H9 (cell line): ENCODE data around the gene P4HTM. TPM values are rescaled to one million over a fixed set of nuclear protein-coding genes. Genes with fewer than 3 reads are reported as not detected.

Experiments used
- DNase-seq: peaks from one replicate; pipeline ENCODE4 v3.0.0-alpha.2; 2017
- H2AFZ ChIP-seq: one replicate; pipeline ENCODE4 v1.6.1; 2013; ENCODE audit warnings: mild to moderate bottlenecking, low read length, control low read depth, moderate library complexity
- H2AK5ac ChIP-seq: 2 replicates; pipeline ENCODE4 v1.6.1; 2013; ENCODE audit warnings: low read length, control low read depth, mixed read lengths; ENCODE audit not compliant: insufficient read length
- H2BK120ac ChIP-seq: one replicate; pipeline ENCODE4 v1.6.1; 2013; ENCODE audit warnings: low read depth, mild to moderate bottlenecking, low read length, control low read depth, inconsistent platforms; ENCODE audit not compliant: poor library complexity, severe bottlenecking
- H2BK12ac ChIP-seq: 2 replicates; pipeline ENCODE4 v1.6.1; 2013; ENCODE audit warnings: low read length, control low read depth, mixed read lengths, low read depth; ENCODE audit not compliant: insufficient read length
- H2BK15ac ChIP-seq: 2 replicates; pipeline ENCODE4 v1.6.1; 2013; ENCODE audit warnings: low read depth, low read length, control low read depth
- H2BK20ac ChIP-seq: one replicate; pipeline ENCODE4 v1.6.1; 2013; ENCODE audit warnings: low read depth, mild to moderate bottlenecking, low read length, control low read depth, inconsistent platforms; ENCODE audit not compliant: poor library complexity, severe bottlenecking
- H2BK5ac ChIP-seq: 2 replicates; pipeline ENCODE4 v1.6.1; 2013; ENCODE audit warnings: low read length, control low read depth, mixed read lengths; ENCODE audit not compliant: insufficient read length
- H3K14ac ChIP-seq: 2 replicates; pipeline ENCODE4 v1.6.1; 2013; ENCODE audit warnings: low read length, control low read depth; ENCODE audit not compliant: insufficient read depth
- H3K18ac ChIP-seq: 2 replicates; pipeline ENCODE4 v1.6.1; 2013; ENCODE audit warnings: low read depth, mild to moderate bottlenecking, mixed read lengths, low read length, control low read depth; ENCODE audit not compliant: insufficient read length
- H3K23ac ChIP-seq: 2 replicates; pipeline ENCODE4 v1.6.1; 2013; ENCODE audit warnings: low read length, control low read depth, mixed read lengths, low read depth; ENCODE audit not compliant: insufficient read length
- H3K23me2 ChIP-seq: 2 replicates; pipeline ENCODE4 v1.6.1; 2013; ENCODE audit warnings: low read depth, mild to moderate bottlenecking, mixed read lengths, low read length, control low read depth; ENCODE audit not compliant: insufficient read length, poor library complexity, severe bottlenecking
- H3K27ac ChIP-seq: 2 replicates; pipeline ENCODE4 v1.5.1; 2013; ENCODE audit warnings: low read length, control low read depth, mixed read lengths, low read depth; ENCODE audit not compliant: insufficient read length
- H3K27me3 ChIP-seq: 2 replicates; pipeline ENCODE4 v1.6.1; 2013; ENCODE audit warnings: low read length, control low read depth, inconsistent platforms; ENCODE audit not compliant: insufficient read depth
- H3K4ac ChIP-seq: 2 replicates; pipeline ENCODE4 v1.6.1; 2013; ENCODE audit warnings: low read depth, mild to moderate bottlenecking, control low read depth, inconsistent platforms, low read length, moderate library complexity
- H3K4me1 ChIP-seq: 2 replicates; pipeline ENCODE4 v1.6.1; 2013; ENCODE audit warnings: low read length, control low read depth, inconsistent platforms; ENCODE audit not compliant: insufficient read depth
- H3K4me2 ChIP-seq: 2 replicates; pipeline ENCODE4 v1.6.1; 2013; ENCODE audit warnings: low read length, control low read depth, mixed read lengths; ENCODE audit not compliant: insufficient read length, insufficient read depth
- H3K56ac ChIP-seq: 2 replicates; pipeline ENCODE4 v1.6.1; 2013; ENCODE audit warnings: low read depth, mild to moderate bottlenecking, mixed read lengths, low read length, control low read depth; ENCODE audit not compliant: insufficient read length
- H3K79me1 ChIP-seq: 2 replicates; pipeline ENCODE4 v1.6.1; 2013; ENCODE audit warnings: low read depth, mild to moderate bottlenecking, moderate library complexity, low read length, control low read depth, inconsistent platforms; ENCODE audit not compliant: insufficient read depth, poor library complexity, severe bottlenecking
- H3K79me2 ChIP-seq: 2 replicates; pipeline ENCODE4 v1.6.1; 2013; ENCODE audit warnings: low read length, control low read depth, inconsistent platforms; ENCODE audit not compliant: insufficient read depth
- H3K9ac ChIP-seq: 2 replicates; pipeline ENCODE4 v1.6.1; 2013; ENCODE audit warnings: low read length, control low read depth, mixed read lengths; ENCODE audit not compliant: insufficient read length; ENCODE audit errors: extremely low read depth
- H3K9me3 ChIP-seq: one replicate; pipeline ENCODE4 v1.6.1; 2013; ENCODE audit warnings: low read depth, low read length, inconsistent platforms; ENCODE audit not compliant: control insufficient read depth
- H3T11ph ChIP-seq: one replicate; pipeline ENCODE4 v1.6.1; 2013; ENCODE audit warnings: mild to moderate bottlenecking, low read length, control low read depth, inconsistent platforms
- H4K20me1 ChIP-seq: one replicate; pipeline ENCODE4 v1.6.1; 2013; ENCODE audit not compliant: control insufficient read depth, insufficient read length, insufficient read depth
- H4K5ac ChIP-seq: 2 replicates; pipeline ENCODE4 v1.6.1; 2013; ENCODE audit warnings: low read depth, mild to moderate bottlenecking, mixed read lengths, low read length, control low read depth; ENCODE audit not compliant: insufficient read length
- H4K8ac ChIP-seq: replicated peaks from 2 replicates; pipeline ENCODE4 v1.6.1; 2013; ENCODE audit warnings: low read length, control low read depth, mixed read lengths, low read depth; ENCODE audit not compliant: insufficient read length
- H4K91ac ChIP-seq: 2 replicates; pipeline ENCODE4 v1.6.1; 2013; ENCODE audit warnings: low read depth, mild to moderate bottlenecking, moderate library complexity, mixed read lengths, low read length, control low read depth; ENCODE audit not compliant: insufficient read length
- H3K27ac Mint-ChIP-seq, 3 experiments: 2 replicates in 2 of 3; 3 replicates in 1 of 3; pipeline ENCODE4 v1.8.0; 2020 to 2021; ENCODE audit warnings: mixed read lengths in 3 of 3, mild to moderate bottlenecking in 1 of 3, moderate library complexity in 1 of 3
- H3K27me3 Mint-ChIP-seq: 2 replicates; pipeline ENCODE4 v1.8.0; 2021; ENCODE audit warnings: low read depth, mild to moderate bottlenecking, moderate library complexity, mixed read lengths
- H3K36me3 Mint-ChIP-seq, 3 experiments: 2 replicates in 2 of 3; 3 replicates in 1 of 3; pipeline ENCODE4 v1.8.0; 2020 to 2021; ENCODE audit warnings: low read depth in 3 of 3, mixed read lengths in 3 of 3; ENCODE audit not compliant: insufficient read depth in 1 of 3
- H3K4me1 Mint-ChIP-seq, 2 experiments: 2 replicates each; pipeline ENCODE4 v1.8.0; 2020; ENCODE audit warnings: mixed read lengths in 2 of 2
- H3K4me3 Mint-ChIP-seq, 2 experiments: 2 replicates in 1 of 2; 3 replicates in 1 of 2; pipeline ENCODE4 v1.8.0; 2020 to 2021; ENCODE audit warnings: mild to moderate bottlenecking in 2 of 2, mixed read lengths in 2 of 2, moderate library complexity in 1 of 2
- H3K9me3 Mint-ChIP-seq, 2 experiments: 2 replicates in 1 of 2; 3 replicates in 1 of 2; pipeline ENCODE4 v1.8.0; 2020; ENCODE audit warnings: mild to moderate bottlenecking in 2 of 2, mixed read lengths in 2 of 2, moderate library complexity in 1 of 2
- WGBS: extraction: QIAGEN DNeasy Blood & Tissue Kit; methylation state at CpG from one replicate; pipeline ENCODE4 v1.1.7; 2013; ENCODE audit warnings: missing lambda C conversion rate, low lambda C conversion rate, mixed read lengths; ENCODE audit not compliant: insufficient read length; ENCODE audit errors: extremely low coverage; 5-methylcytosine and 5-hydroxymethylcytosine counted together
- total RNA-seq: library from RNA; stranded (reverse); gene quantifications from 2 replicates; pipeline ENCODE4 v1.2.1, GENCODE V29; 2021
- TF ChIP-seq, protein P1 (sequence below): fragments of 200-600 bp; sonication (generic); conservative IDR thresholded peaks from 3 replicates; pipeline ENCODE4 v1.8.0; 2021; ENCODE audit warnings: antibody characterized with exemption, mild to moderate bottlenecking

Gene P4HTM
- total RNA-seq, 1 experiment from 2014 or later, result 36.0 TPM

DNA sequence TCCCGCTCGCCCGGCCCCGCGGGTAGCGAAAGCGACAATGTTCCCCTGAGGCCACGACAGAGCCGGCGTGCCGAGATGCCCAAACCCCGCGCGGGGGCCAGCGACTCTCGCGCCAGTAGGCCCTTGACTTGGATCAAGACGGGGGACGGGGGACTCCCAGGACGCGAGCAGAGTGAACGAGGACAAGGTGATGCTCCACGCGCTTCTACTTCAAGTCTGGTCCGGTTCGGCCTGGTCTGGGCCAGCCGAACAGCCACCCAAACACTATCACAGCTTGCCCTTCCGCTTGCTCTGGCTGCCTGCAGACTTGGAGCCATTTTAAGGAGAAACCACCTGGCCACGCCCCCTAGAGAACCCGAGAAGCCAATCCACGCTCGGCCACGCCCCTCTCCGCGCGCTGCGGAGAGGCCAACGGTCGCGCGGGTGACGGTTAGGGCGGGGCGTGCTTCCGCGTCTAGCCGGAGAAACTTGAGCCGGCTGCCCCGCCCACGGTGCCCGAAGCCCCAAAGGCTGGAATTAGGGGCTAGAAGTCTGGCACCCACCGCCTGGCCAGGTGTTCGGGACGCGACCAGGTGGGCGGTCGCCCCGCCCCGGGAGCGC lies 31.3 kb downstream of the P4HTM start:
- Histone ChIP-seq H2BK15ac (no peak overlapping the region; the same call in 1 of the 2 replicates), H2BK12ac (no peak overlapping the region), H3K56ac (no peak overlapping the region), H3K23ac (no peak overlapping the region), H2BK120ac (no peak overlapping the region), H3K27me3 (no peaks in the 10 kb centered on the region), H2AFZ (no peak overlapping the region), H3K4me2 (peak overlapping the region; percentile 88), H3K4ac (peak overlapping the region; percentile 55), H3T11ph (no peak overlapping the region), H2BK20ac (no peak overlapping the region), H4K20me1 (peaks cover 2% of the 10 kb centered on the region), H3K18ac (peak overlapping the region; percentile 92), H4K91ac (peak overlapping the region; percentile 34), H3K14ac (peak overlapping the region; percentile 88), H2BK5ac (no peak overlapping the region), H3K9ac (peak overlapping the region; percentile 85), H3K4me1 (no peaks in the 10 kb centered on the region), H3K79me2 (no peaks in the 10 kb centered on the region), H3K9me3 (no peaks in the 10 kb centered on the region), H4K5ac (peak overlapping the region; percentile 53), H4K8ac (no peak overlapping the region), H3K27ac (no peak overlapping the region), H2AK5ac (no peak overlapping the region), H3K23me2 (peaks cover 22% of the 10 kb centered on the region), H3K79me1 (no peaks in the 10 kb centered on the region)
- Mint-ChIP-seq H3K36me3 (peaks cover 30 to 47% (median 41%) of the 10 kb centered on the region in 3 experiments), H3K4me3 (peak overlapping the region; percentile 91 to 95), H3K9me3 (no peaks in the 10 kb centered on the region), H3K27me3 (no peaks in the 10 kb centered on the region; the same call in 1 of the 2 replicates), H3K4me1 (peaks cover 23 to 24% of the 10 kb centered on the region in 2 experiments), H3K27ac (peak overlapping the region; percentile 93 to 98 (median 98))
- peak; percentile 98 for DNase-seq
- WGBS, result no CpG with 5 or more reads among the region's 60 CpGs
- TF ChIP-seq, protein P1, sequence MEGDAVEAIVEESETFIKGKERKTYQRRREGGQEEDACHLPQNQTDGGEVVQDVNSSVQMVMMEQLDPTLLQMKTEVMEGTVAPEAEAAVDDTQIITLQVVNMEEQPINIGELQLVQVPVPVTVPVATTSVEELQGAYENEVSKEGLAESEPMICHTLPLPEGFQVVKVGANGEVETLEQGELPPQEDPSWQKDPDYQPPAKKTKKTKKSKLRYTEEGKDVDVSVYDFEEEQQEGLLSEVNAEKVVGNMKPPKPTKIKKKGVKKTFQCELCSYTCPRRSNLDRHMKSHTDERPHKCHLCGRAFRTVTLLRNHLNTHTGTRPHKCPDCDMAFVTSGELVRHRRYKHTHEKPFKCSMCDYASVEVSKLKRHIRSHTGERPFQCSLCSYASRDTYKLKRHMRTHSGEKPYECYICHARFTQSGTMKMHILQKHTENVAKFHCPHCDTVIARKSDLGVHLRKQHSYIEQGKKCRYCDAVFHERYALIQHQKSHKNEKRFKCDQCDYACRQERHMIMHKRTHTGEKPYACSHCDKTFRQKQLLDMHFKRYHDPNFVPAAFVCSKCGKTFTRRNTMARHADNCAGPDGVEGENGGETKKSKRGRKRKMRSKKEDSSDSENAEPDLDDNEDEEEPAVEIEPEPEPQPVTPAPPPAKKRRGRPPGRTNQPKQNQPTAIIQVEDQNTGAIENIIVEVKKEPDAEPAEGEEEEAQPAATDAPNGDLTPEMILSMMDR, result no peak
